Immature natural killer cell (primary cell): ENCODE measurements around the gene PPHLN1. TPM values are rescaled to one million over a fixed set of nuclear protein-coding genes. Genes with fewer than 3 reads are reported as not detected.
A peak's percentile ranks its signal among the peaks of the same experiment; 100 is the strongest.

Source experiments
- DNase-seq, 3 donors: peaks; one replicate each; pipeline ENCODE4 v3.0.0; 2022; ENCODE audit warnings: mixed read lengths in 1 of 3
- H3K27ac Mint-ChIP-seq, 6 donors: one replicate each; pipeline ENCODE4 v1.8.0; 2020; ENCODE audit warnings: mixed read lengths in 6 of 6, mild to moderate bottlenecking in 5 of 6, inconsistent platforms in 4 of 6, moderate library complexity in 3 of 6
- H3K27me3 Mint-ChIP-seq, 3 donors: one replicate each; pipeline ENCODE4 v1.8.0; 2020 to 2021; ENCODE audit warnings: low read depth in 3 of 3, mild to moderate bottlenecking in 3 of 3, mixed read lengths in 3 of 3, moderate library complexity in 3 of 3, inconsistent platforms in 1 of 3
- H3K36me3 Mint-ChIP-seq, 3 donors: one replicate each; pipeline ENCODE4 v1.8.0; 2020; ENCODE audit warnings: mixed read lengths in 3 of 3, inconsistent platforms in 2 of 3, mild to moderate bottlenecking in 2 of 3
- H3K4me1 Mint-ChIP-seq, 2 donors: one replicate each; pipeline ENCODE4 v1.8.0; 2020; ENCODE audit warnings: inconsistent platforms in 2 of 2, mild to moderate bottlenecking in 2 of 2, mixed read lengths in 2 of 2, moderate library complexity in 1 of 2
- H3K4me3 Mint-ChIP-seq, 5 donors: one replicate each; pipeline ENCODE4 v1.8.0; 2020; ENCODE audit warnings: mild to moderate bottlenecking in 5 of 5, mixed read lengths in 5 of 5, inconsistent platforms in 3 of 5, moderate library complexity in 3 of 5
- H3K9me3 Mint-ChIP-seq, 6 donors: one replicate each; pipeline ENCODE4 v1.8.0; 2020; ENCODE audit warnings: mild to moderate bottlenecking in 6 of 6, mixed read lengths in 6 of 6, inconsistent platforms in 4 of 6, moderate library complexity in 3 of 6
- polyA plus RNA-seq, 3 donors: library from polyadenylated mRNA; unstranded; fragments of 300-500 nt; fragmentation: Illumina TruSeq; gene quantifications; one replicate each; pipeline ENCODE4 v1.2.3, GENCODE V29; 2021

The PPHLN1 gene
- polyA plus RNA-seq, 3 donors from 2014 or later = 106 to 116 (median 107) TPM

- Mint-ChIP-seq H3K27ac (no peak overlapping the region), H3K27me3 (no peaks in the 10 kb centered on the region), H3K36me3 (no peaks in the 10 kb centered on the region), H3K4me3 (no peak overlapping the region), H3K4me1 (peaks cover 0 to 3% of the 10 kb centered on the region in 2 donors), H3K9me3 (no peaks in the 10 kb centered on the region)
- peak in 1 of 3 donors; percentile 21 for DNase-seq
Observed at GRCh38 chr12:42296503-42297109, 29.4 kb upstream of the PPHLN1 start.

- peaks cover 0 to 3% of the 10 kb centered on the region in 2 donors for H3K4me1 Mint-ChIP-seq
- H3K36me3 Mint-ChIP-seq = no peaks in the 10 kb centered on the region
- H3K27ac Mint-ChIP-seq = peak overlapping the region in 1 of 6 donors; percentile 43
- DNase-seq = no peak
- H3K4me3 Mint-ChIP-seq = peak overlapping the region in 1 of 5 donors; percentile 74
- H3K27me3 Mint-ChIP-seq = peaks cover 0 to 4% (median 0%) of the 10 kb centered on the region in 3 donors
- H3K9me3 Mint-ChIP-seq = no peaks in the 10 kb centered on the region
Observed at GRCh38 chr12:42298887-42299286, 27.1 kb upstream of the PPHLN1 start.

DNA sequence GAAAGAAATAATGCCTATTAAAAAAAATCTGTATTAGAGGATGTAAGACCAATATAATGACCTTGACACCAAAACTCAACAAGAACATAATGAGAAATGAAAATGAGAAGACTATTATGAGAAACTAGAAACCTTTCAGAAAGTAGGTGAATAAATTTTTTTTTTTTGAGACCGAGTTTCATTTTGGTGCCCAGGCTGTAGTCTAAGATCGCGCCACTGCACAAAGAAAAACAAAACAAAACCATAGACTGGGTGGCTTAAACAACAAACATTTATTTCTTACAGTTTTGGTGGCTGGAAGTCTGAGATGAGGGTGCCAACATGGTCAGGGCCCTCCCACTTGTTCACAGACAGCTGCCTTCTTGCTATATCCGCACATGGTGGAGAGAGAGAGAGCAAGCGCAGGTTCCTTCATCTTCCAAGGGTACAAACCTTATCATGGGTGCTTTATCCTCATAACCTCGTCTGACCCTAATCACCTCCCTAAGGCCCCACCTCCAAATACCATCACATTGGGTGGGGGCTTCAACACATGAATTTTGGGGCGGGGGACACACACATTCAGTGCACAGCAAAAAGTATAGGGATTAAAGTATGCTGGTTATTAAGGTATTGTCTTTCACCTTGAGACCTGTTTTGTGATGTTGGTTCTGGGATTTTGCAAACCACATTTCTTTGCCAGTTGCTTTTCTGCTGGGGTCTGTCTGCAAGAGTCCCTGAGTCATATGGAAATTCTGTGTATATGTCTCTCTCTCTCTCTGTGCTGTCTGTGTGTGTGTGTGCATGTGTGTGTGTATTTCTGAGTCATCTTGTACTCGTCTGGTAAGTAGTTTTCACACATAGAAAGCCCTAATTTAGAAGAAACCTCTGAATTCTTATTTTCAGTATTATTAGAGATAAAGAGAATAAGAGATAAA, 26.3 kb upstream of the PPHLN1 start:
- peak in 1 of 3 donors; percentile 41 for DNase-seq
- Mint-ChIP-seq H3K27ac (peak overlapping the region in 3 of 6 donors; percentile 17 to 50 (median 25)), H3K9me3 (no peaks in the 10 kb centered on the region), H3K4me3 (peak overlapping the region in 1 of 5 donors; percentile 74), H3K27me3 (peaks cover 0 to 4% (median 0%) of the 10 kb centered on the region in 3 donors), H3K4me1 (peaks cover 0 to 3% of the 10 kb centered on the region in 2 donors), H3K36me3 (no peaks in the 10 kb centered on the region)

DNA sequence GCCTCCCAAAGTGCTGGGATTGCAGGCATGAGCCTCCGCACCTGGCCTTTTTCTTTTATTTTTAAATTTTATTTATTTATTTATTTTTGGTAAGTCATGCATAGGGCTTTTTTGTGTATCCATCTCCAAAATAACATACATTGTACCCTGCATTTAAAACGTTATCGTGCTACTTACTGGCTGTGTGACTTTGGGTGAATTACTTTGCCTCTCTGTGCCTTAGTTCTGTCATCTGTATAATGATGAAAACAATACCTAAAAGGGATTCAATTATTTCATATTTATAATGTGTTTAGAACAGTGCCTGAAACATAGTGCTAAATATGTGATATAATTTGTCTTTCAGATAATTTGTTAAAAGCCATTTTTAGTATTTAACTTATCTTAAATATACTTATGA, 19.7 kb upstream of the PPHLN1 start:
- Mint-ChIP-seq H3K36me3 (peaks cover 0 to 6% (median 5%) of the 10 kb centered on the region in 3 donors), H3K9me3 (no peaks in the 10 kb centered on the region), H3K4me3 (no peak overlapping the region), H3K27me3 (peaks cover 0 to 4% (median 0%) of the 10 kb centered on the region in 3 donors), H3K27ac (no peak overlapping the region), H3K4me1 (no peaks in the 10 kb centered on the region)
- no peak for DNase-seq

- Mint-ChIP-seq H3K36me3 (peaks cover 5 to 17% (median 5%) of the 10 kb centered on the region in 3 donors), H3K27ac (no peak overlapping the region), H3K27me3 (no peaks in the 10 kb centered on the region), H3K4me3 (no peak overlapping the region), H3K9me3 (no peaks in the 10 kb centered on the region), H3K4me1 (no peaks in the 10 kb centered on the region)
- DNase-seq = no peak
Observed at GRCh38 chr12:42308390-42308789, 17.6 kb upstream of the PPHLN1 start.

DNA sequence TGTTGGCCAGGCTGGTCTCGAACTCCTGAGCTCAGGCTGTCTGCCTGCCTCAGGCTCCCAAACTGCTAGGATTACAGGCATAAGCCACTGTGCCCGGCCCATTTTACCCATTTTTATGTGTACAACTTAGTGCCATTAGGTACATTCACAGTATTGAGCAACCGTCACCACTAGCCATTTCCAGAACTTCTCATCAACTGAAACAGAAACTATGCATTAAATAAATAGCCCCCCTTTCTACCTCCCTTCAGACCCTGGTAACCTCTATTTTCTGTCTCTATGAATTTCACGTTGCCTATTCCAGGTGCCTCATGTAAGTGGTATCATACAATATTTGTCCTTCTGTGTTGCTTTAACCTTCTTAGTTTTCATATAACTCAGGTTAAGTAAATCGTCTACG, 16.0 kb upstream of the PPHLN1 start:
- no peaks in the 10 kb centered on the region for H3K27me3 Mint-ChIP-seq
- no peaks in the 10 kb centered on the region for H3K4me1 Mint-ChIP-seq
- H3K4me3 Mint-ChIP-seq = no peak overlapping the region

GRCh38 chr12:42315108-42315507, 10.9 kb upstream of the PPHLN1 start:
- no peak overlapping the region for H3K4me3 Mint-ChIP-seq
- H3K9me3 Mint-ChIP-seq = no peaks in the 10 kb centered on the region
- H3K36me3 Mint-ChIP-seq = peaks cover 11 to 44% (median 21%) of the 10 kb centered on the region in 3 donors
- H3K27ac Mint-ChIP-seq = no peak overlapping the region
- no peaks in the 10 kb centered on the region for H3K4me1 Mint-ChIP-seq
- no peak for DNase-seq
- H3K27me3 Mint-ChIP-seq = no peaks in the 10 kb centered on the region

More for the DNA sequence above, 16.0 kb upstream of the PPHLN1 start:
- H3K27ac Mint-ChIP-seq = no peak overlapping the region
- no peaks in the 10 kb centered on the region for H3K9me3 Mint-ChIP-seq
- peaks cover 8 to 26% (median 13%) of the 10 kb centered on the region in 3 donors for H3K36me3 Mint-ChIP-seq
- no peak for DNase-seq

- DNase-seq = no peak
- H3K36me3 Mint-ChIP-seq = peaks cover 5 to 29% (median 14%) of the 10 kb centered on the region in 3 donors
- H3K9me3 Mint-ChIP-seq = no peaks in the 10 kb centered on the region
- no peak overlapping the region for H3K27ac Mint-ChIP-seq
- peaks cover 13 to 15% of the 10 kb centered on the region in 2 donors for H3K4me1 Mint-ChIP-seq
- H3K27me3 Mint-ChIP-seq = peaks cover 0 to 3% (median 0%) of the 10 kb centered on the region in 3 donors
- no peak overlapping the region for H3K4me3 Mint-ChIP-seq
Observed at GRCh38 chr12:42320796-42321195, 5.2 kb upstream of the PPHLN1 start.

DNA sequence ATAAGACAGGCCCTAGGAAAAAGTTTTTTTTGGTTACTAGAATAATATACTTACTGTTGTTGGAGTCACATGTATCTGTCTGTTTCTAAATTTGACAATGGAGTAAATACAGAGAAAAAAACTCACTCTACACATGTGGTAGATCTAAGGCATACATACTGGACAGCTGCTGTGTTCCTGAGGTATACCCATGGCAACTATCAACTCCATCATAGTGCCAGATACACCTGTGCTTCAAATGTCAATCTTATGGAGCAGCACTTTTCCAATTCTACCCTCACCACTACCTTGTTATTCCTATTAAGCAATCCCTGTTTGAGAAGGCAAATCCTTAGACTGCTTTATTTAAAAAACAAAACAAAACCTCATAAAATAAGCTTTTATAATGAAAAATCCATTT, 3.4 kb upstream of the PPHLN1 start:
- Mint-ChIP-seq H3K9me3 (no peaks in the 10 kb centered on the region), H3K4me1 (peaks cover 26 to 33% of the 10 kb centered on the region in 2 donors), H3K27ac (no peak overlapping the region), H3K36me3 (peaks cover 5 to 19% (median 14%) of the 10 kb centered on the region in 3 donors), H3K27me3 (peaks cover 2 to 11% (median 4%) of the 10 kb centered on the region in 3 donors), H3K4me3 (no peak overlapping the region)
- DNase-seq = no peak

DNA sequence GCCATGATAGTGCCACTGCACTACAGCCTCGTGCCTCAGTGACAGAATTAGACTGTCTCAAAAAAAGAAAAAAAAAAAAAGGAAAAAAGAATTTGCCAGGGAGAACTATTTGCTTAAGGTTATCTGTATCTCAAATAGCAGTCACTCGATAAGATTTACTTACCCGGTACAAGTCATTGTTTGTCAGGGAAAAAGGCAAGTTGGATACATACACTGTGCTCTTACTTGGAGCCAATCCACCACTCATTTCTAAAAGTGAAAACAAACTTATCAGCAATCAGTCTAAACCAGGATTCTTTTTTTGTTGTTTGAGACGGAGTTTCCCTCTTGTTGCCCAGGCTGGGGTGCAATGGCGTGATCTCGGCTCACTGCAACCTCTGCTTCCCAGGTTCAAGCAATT, 2.1 kb upstream of the PPHLN1 start:
- no peak for DNase-seq
- Mint-ChIP-seq H3K4me1 (peaks cover 37 to 45% of the 10 kb centered on the region in 2 donors), H3K4me3 (no peak overlapping the region), H3K36me3 (peaks cover 0 to 17% (median 14%) of the 10 kb centered on the region in 3 donors), H3K27me3 (peaks cover 2 to 11% (median 4%) of the 10 kb centered on the region in 3 donors), H3K27ac (no peak overlapping the region), H3K9me3 (no peaks in the 10 kb centered on the region)

DNA sequence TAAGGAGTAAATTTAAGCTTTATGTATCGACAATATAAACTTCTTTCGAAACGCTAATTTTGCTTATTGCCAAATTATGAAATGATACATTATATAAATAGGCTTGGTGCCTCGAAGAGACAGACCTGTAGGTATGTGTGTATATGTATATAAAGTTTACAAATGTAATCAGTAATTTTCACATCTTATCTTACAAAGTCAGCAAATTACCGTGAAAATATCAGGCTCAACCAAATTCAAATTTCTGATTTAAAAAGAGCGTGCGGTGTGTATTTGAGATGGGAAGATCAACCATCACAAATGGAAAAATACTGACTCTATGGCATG, 678 bp upstream of the PPHLN1 start:
- peaks cover 0 to 9% (median 8%) of the 10 kb centered on the region in 3 donors for H3K36me3 Mint-ChIP-seq
- H3K4me1 Mint-ChIP-seq = peaks cover 45 to 56% of the 10 kb centered on the region in 2 donors
- H3K27ac Mint-ChIP-seq = peak overlapping the region; percentile 93 to 99 (median 98)
- peak overlapping the region; percentile 97 to 99 (median 99) for H3K4me3 Mint-ChIP-seq
- H3K9me3 Mint-ChIP-seq = no peaks in the 10 kb centered on the region
- no peak for DNase-seq
- H3K27me3 Mint-ChIP-seq = peaks cover 2 to 11% (median 4%) of the 10 kb centered on the region in 3 donors

DNA sequence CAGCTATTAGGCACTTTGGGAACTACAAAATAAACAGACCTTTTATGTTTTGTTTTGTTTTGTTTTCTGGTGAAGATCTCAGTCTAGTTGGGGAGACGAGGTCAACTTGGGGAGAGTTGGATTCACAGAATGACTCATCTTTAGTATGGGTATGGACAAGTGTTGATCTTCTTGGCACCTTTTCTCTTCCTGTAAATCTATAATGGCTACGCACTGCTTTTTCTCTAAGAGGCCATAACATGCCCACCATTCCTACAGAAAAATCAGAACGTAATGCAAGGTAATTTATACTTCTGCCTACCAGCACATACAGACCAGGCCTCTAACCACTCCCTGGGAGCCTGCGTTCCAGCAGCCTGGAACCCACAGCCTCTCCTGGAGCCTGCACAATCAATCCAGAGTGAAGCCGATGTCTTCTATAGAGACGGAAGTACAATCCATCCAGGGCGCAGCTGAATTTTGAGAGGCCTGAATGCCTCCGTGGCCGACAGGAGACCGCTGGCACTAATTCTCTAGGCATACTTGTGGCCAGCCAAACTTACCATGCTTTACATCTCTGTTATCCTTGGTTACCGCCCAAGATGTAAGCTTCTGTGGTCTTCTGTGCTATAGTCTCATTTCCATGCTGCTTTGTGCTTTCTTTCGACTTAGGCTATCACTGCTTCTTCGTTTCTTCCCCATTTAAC, 717 bp downstream of the PPHLN1 start:
- no peaks in the 10 kb centered on the region for H3K9me3 Mint-ChIP-seq
- peak overlapping the region; percentile 97 to 99 (median 99) for H3K4me3 Mint-ChIP-seq
- peak overlapping the region; percentile 93 to 99 (median 98) for H3K27ac Mint-ChIP-seq
- H3K36me3 Mint-ChIP-seq = no peaks in the 10 kb centered on the region
- peaks cover 3 to 11% (median 4%) of the 10 kb centered on the region in 3 donors for H3K27me3 Mint-ChIP-seq
- DNase-seq = peak; percentile 21 to 34 (median 26)
- H3K4me1 Mint-ChIP-seq = peaks cover 54 to 70% of the 10 kb centered on the region in 2 donors

GRCh38 chr12:42327227-42327590, 1.2 kb downstream of the PPHLN1 start:
- H3K4me3 Mint-ChIP-seq = peak overlapping the region; percentile 97 to 99 (median 99)
- no peak for DNase-seq
- peak overlapping the region; percentile 93 to 99 (median 98) for H3K27ac Mint-ChIP-seq

More at GRCh38 chr12:42327227-42327590, 1.2 kb downstream of the PPHLN1 start:
- Mint-ChIP-seq H3K27me3 (peaks cover 3 to 11% (median 4%) of the 10 kb centered on the region in 3 donors), H3K36me3 (no peaks in the 10 kb centered on the region), H3K4me1 (peaks cover 59 to 75% of the 10 kb centered on the region in 2 donors), H3K9me3 (no peaks in the 10 kb centered on the region)
